CD4-positive, alpha-beta T cell treated with Interleukin-17A for 4 hours (primary cell): Measurements from ENCODE around the gene KRT27.
A peak's percentile ranks its signal among the peaks of the same experiment; 100 is the strongest.

Source experiments
- DNase-seq: peaks from one replicate; pipeline ENCODE4 v3.0.0-alpha.2; 2020; ENCODE audit warnings: mixed read lengths

The KRT27 gene

DNA sequence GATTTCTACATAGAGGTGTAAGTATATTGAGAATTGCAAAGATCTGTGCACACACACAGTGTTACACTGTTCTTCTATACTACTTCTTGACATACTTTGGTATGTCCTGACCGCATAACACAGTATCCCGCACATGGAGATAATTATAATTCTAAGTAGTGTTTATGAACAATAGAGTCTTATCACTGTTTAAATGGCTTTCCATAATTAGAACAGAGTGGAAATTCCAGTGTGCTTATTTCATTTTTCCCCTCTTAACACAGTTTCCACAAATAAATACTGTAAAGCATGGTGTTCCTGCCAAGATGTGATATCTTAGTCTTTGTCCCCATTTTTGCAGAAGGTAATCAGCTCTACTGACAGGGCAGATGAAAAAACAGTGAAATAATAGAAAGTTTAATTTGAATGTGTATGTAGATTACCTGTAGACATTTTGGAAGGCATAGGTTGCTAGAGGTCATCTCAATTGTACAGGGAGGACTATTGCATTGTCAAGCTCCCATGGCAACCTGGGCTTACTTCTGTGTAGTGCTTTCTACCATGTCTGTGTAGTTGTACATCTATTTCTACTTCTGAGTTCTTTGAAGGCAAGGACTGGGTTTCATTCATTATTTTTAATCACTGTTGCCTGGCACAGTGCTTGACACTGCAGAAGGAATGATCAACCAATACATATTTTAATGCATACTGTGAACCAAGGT lies 27.5 kb upstream of the KRT27 start:
- DNase-seq = no peak

- no peak for DNase-seq
Observed at GRCh38 chr17:40806131-40806530, 23.8 kb upstream of the KRT27 start.

DNA sequence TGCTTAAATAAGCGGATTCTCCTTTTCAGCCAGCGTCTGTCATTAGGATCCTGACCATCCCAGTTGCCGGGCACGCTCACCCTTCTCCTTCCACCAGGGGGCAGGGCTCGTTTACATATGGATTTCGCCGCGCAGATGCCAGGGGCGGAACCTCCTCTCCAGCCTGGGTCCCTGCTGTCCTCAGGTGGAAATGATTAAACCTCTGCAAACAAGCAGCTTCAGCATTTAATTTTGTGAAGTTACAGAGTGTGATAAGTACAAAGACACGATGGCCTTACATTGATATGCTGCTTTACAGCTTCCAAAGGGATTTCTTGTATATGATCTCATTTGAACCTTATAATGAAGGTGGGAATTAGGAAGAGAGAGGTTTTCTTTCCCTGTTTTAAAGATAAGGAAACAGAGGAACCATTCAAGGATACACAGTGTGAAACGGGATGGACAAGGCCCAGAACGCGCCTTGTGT lies 21.3 kb upstream of the KRT27 start:
- peak; percentile 81 for DNase-seq

- no peak for DNase-seq
Observed at GRCh38 chr17:40801157-40801556, 18.8 kb upstream of the KRT27 start.

DNA sequence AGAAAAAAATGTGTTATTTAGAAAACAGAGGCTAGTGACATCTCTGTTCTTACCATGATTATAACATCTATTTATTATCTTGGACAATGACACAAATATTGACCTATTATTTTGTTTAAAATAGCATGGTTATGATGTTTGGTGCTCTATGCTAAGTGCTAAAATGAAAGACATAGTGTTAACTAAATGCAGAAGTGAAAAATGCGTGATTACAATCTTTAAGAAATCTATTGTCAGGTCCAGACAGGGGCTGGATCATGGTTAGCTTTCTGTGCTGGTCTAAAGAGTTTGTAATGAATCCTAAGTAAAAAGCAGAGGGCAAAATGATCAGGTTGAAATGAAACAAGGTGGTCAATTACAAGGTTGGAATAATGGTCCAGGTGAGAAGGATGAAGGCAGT lies 18.0 kb upstream of the KRT27 start:
- no peak for DNase-seq

DNA sequence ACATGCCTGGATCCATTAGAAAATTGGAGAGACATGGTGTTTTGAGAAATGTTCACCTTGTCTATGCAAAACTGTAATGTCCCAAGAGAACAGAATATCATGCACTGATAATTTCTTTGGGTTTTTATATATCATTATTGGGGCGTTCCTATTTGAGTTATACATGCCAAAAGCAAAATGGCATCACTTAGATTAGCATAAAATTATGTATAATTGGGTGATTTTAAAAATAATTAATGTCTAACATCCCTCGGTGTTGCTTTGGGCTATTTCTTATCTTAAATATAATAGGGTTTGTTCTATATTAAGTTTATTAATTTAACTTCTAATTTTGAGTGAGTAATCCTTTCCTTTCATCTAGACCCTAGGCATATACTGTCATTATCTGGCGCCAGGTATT lies 17.5 kb upstream of the KRT27 start, which contains the start of gene KRT28:
Gene KRT28 (minus strand): TSS at position 101 of the 400 bp plus-strand sequence. CDS start 66 bp downstream, at position 35.
- DNase-seq = no peak

GRCh38 chr17:40796846-40797245 lies 14.5 kb upstream of the KRT27 start:
- DNase-seq = no peak

DNA sequence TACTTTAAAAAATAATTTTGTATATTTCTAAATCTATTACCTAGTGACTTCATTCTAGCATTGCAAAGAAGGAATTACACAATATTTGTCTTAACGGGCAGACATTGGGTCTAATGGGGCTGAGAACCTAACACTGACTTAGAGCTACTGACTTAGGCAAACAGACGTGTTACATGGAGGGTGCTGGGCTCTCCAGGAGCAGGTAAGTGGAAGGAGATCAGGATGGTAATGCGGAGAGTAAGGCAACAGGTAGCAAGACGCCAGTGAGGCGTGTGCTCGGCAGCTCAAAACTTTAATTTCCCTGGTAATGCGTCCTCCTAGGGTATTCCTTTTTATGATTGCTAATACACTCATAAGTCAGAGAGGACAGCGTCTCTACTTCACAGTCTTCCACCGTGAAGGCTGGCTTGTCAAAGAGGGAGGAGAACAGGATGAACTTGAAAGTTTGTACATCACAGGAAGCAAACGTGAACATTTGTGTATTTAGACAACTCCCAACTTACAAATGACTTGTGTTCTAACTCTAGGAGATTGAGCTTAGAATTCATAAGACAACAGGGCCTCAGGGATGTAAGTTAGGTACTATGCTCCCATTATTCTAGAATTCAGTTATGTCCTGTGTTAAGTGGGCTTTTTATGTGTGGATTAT lies 12.8 kb upstream of the KRT27 start:
- no peak for DNase-seq

GRCh38 chr17:40794466-40794865 lies 12.1 kb upstream of the KRT27 start:
- DNase-seq = no peak

DNA sequence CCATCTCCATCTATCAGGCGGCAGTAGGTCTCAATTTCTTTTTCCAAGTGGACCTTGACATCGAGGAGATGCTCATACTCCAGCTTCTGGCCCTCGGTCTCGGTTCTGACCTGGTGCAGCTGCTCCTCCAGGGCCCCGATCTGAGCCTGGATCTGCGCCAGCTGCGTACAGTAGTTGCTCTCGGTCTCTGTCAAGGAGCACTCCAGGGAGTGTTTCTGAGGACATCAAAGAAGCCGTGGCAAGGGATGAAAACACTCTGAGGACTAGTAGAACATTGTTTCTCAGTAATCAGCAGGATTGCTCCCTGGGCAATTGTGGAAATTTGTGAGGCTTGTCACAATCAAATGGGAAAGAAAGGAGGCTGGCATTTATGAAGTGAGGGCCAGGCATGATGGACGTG lies 11.5 kb upstream of the KRT27 start:
- no peak for DNase-seq

DNA sequence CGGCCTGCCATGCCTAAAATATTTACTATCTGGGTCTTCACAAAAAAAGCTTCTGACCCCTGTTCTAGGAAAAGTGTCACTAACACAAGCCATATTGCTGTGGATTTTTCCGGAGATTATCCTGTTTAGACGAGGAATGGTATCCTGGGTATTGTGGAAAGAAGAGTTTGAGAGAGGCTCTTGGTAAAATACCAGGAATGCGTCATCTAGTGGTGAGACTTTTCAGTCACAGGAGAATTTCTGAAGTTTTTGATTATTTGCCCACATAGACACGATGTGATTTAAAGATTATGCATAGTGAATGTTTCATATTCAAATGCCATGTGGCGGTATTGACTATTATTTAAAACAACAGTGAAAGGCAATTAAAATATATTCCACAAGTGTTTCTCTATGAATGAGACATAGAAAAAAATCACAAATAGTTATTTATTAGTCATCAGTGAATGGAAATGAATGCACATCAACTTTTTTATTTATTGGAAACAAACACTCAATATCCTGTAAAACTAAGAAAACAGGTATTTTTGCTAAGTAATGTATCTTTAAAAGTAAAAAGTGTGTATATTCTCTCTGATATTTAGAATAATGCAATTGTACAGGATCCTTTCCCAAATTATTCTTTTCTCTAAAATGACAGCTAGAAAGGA lies 9.6 kb upstream of the KRT27 start:
- DNase-seq = no peak

- DNase-seq = no peak
Observed at GRCh38 chr17:40791111-40791510, 8.8 kb upstream of the KRT27 start.

GRCh38 chr17:40779181-40779909 lies 3.0 kb downstream of the KRT27 start:
- peak; percentile 12 for DNase-seq

- no peak for DNase-seq
Observed at GRCh38 chr17:40778461-40778860, 3.9 kb downstream of the KRT27 start.

GRCh38 chr17:40777971-40778370 lies 4.4 kb downstream of the KRT27 start:
- DNase-seq = no peak

GRCh38 chr17:40777459-40777858 lies 4.9 kb downstream of the KRT27 start:
- no peak for DNase-seq

- DNase-seq = no peak
Observed at GRCh38 chr17:40775945-40776344, 6.4 kb downstream of the KRT27 start.

DNA sequence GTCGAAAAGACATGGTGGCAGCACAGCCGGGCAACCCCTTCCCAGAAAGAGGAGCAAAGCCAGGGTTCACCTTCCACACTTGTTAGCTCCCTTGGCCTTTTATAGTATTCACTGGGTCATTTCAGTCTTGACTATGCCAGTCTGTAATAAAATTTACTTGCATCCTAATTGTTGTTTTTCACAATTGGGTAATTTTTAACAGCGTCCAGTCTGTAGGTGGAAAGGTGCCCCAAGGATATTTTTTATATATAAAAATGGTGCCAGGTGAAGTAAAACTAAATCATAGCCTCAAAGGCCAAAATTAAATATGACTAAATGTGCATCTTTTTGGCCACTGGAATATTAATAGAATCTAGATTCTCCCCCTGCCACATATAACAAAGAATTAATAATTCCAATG lies 10.2 kb downstream of the KRT27 start, which contains the start of gene KRT26:
Gene KRT26 (minus strand): TSS at position 101 of the 400 bp plus-strand sequence. CDS start 88 bp downstream, at position 13.
- no peak for DNase-seq

- DNase-seq = no peak
Observed at GRCh38 chr17:40765657-40766056, 16.7 kb downstream of the KRT27 start.

DNA sequence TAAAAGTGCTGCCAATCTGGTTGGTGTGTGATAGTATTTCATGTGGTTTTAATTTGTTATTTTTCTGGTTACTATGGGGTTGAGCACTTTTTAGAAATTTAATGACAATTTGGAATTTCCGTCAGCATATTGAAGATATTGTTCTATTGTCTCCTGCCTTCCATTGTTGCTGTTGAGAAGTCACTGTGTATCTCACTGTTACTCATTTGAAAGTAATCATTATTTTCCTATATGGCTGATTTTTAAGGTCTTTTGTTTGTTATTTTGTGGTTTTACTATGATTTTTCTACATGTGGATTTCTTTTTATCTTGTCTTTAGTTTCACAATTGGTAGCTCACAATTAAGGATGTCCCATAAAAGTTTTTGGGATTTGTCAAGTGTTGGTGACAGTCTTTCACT lies 18.6 kb downstream of the KRT27 start:
- DNase-seq = no peak

- DNase-seq = no peak
Observed at GRCh38 chr17:40760105-40761016, 22.0 kb downstream of the KRT27 start.

DNA sequence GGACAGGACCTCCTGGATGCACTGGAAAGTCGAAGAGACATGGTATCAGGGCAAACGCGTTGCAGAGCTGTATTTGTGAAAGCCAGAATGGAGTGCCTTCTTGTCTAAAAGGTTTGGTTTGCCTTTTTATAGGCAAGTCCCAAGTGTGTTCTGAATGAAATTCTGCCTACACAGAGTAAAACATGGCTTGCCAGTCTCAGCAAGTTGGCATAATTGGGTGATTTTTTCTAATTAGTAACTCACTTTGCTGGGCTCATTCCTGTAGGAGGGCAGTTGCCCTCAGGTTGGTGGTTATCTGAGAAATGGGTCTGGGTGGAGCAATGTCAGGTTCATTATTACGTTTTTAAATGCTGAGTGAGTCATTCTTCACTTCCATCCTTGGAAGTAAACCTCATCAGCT lies 27.1 kb downstream of the KRT27 start, which contains the start of gene KRT25:
Gene KRT25 (minus strand): TSS at position 101 of the 400 bp plus-strand sequence. CDS start 60 bp downstream, at position 41.
- DNase-seq = no peak
